ENCODE data around the gene LRP2.
"Not testable (repeated sequence)": the region's sequence is repeated elsewhere in the genome, so short reads cannot be mapped to it uniquely, and the experiment has no call there.

Gene LRP2

DNA sequence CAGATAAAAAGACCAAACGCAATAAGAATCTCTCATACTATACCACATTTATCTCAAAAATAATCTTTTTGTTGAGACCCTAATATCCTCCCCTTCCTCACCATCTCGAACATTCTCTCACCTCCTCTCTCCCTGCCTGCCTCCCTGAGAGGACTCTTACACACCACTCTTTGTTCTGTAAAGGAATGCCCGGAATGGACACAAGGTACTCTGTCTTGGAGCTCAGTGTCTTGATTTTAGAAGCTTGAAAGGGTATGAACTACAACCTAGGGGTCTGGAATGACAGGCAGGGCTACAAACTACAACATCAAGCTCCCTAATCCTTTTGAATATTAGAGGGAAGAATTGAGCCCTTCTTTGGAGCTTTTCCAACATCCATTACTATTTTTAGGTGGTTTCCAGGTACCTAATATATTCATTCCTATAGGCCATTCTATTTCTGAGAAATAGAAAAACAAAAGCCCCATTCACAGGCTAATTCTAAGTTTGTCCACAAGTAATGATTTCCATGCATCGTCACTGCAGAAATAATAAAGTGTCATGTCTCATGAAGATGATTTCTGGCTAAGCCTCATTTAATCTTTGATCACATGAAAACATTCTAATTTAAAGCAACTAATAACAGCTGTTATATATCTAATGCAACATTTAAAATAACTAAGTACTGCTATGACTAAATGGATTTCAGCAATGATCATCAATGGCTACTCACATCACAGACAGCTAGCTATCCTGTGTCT, 60.6 kb downstream of the LRP2 start:
- DNase-seq, result no peak

DNA sequence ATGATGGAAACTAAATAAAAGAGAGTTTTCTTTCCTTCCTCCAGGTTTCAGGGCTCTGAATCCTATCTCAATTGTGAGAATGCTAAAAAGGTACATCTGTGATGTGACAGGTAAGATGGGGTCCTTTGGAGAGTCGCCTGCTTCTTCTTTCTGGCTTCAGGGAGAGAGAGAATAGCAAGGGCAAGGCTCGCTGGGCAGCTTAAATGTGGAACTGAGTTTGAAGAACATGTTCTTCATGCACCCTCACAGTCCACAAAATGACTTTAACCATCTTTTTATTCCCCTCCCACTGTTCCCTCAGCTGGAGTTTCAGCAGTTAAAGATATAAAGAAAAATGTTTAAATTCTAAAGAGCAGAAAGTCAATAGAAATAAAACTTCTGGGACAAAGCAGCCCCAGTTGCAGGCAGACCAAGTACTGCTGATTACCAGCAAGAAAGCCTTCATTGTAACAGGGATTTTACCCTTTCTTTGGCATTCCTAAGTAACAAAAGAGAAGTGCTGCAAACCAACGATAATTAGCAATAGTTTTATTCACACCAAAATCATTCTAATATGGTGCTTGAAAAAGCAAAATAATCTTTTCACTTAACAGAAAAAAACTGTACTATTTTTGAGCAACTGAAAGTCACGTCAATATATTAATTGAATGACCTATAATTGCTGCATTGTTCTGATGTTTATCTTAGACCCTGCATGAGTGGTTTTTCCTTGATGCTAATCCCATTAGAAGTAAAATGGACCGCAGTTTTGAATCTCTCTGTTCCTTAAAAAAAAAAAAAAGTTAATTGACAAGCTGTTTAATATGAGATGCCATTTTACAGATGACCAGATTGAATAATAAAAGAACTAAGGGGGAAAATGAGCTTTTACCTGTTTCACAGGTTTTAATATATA, 61.5 kb downstream of the LRP2 start:
- no peak for DNase-seq

DNA sequence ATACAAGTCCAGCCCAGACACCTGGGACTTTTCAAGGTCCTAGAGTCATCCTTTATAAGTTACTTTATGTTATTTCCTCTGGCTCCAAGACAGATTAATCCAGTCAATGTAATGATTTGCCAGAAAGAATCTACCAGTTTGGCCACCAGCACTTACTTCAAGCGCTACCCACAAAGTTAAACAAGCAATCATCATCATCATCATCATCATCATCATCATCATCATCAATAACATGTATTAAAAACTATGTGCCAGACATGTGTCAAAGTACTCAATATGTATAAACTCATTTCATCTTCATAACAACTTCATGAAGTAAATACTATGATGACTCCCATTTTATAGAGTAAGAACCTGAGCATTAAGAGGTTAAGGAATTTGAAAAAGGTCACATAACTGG, 64.3 kb downstream of the LRP2 start:
- no peak for DNase-seq

DNA sequence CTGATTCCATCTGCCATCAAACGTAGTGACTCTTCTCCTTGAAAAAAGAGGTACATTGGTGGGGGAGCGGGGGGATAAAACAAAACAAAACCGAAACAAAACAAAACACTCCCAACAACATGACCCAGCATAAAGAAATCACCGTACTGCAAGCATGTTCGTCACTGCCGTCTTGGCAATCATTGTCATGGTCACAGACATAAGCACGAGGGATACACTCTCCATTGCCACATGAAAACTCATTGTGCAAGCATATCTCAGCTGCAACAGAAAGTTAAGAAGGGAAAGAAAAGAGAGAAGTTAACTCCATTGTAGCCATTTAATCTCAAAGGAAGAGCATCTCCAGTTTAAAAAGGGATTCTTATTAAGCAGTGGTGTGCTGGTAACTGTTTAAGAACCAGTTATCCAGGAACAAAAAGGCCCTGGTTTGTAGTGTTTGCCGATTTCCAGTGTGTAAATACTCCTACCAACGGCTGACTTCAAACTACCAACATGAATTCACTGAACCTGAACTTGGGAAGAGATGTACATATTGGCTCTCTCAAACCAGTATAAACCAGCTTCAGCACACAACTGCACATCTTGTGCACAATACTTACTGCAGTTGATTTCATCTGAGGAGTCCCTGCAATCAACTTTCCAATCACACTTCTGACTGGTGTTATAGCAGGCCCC, 68.2 kb downstream of the LRP2 start:
- no peak for DNase-seq

GRCh38 chr2:169291517-169291916, 70.8 kb downstream of the LRP2 start:
- DNase-seq, result no peak

- no peak for DNase-seq
Observed at GRCh38 chr2:169290433-169290832, 71.9 kb downstream of the LRP2 start.

- no peak for DNase-seq
Observed at GRCh38 chr2:169287666-169288065, 74.7 kb downstream of the LRP2 start.

DNA sequence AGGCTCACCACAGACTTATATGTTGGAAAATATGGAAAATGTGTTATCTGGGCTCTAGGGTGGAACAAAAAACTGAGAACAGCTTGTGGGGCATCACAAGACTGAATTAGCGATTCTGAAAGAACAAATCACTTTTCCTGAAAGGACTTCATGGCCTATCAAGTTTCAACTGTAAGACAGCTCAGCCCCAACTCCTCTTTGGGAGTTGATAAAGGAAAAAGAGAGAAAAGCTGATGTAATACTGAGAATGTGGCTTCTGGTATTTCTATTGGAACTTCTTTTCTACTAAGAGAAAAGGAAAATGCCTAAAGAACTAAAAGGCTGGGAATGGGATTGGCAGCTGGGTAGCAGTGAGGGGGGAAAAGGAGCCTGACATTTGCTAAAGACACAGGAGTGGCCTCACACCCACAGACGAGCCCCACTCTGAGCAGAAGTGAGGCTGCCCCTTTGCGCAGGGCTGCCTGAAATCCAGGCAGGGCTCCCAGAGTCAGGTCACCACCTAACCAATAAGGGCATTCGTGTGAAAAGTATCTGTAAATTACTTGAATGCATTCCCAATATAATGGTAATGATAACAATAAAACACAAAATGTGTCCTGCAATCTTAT, 75.6 kb downstream of the LRP2 start:
- no peak for DNase-seq

DNA sequence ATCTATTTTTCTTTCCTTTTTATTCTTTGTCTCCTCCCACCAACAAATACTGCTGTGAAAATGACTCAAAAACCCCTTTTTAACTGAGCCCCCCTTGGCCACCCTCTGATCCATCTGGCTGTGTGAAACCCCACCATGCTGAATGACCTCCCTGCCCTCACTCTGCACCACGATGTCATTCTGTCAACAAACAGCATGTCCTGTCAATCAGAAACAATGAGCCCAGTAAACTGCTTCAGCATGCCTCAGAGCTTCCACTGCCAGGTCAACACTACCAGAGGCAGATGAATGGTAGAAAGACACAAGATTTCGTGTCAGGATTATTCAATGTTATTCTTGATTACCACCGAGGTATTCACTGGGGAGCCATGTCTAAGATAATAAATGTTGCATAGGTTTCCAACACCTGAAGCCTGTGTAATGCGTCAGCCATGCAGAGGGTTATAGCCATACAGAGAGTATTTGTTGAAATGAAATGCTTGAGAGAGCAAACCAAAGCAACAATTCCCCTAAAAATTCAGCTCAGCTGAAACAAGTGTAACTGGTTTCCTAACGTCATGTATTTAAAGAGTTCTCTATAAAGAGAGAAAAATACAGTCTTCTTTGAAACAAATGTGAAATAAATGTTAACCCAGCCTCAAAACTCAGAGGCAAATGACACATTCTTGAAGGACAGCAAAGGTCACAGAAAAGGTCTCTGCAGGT, 76.7 kb downstream of the LRP2 start:
- no peak for DNase-seq

DNA sequence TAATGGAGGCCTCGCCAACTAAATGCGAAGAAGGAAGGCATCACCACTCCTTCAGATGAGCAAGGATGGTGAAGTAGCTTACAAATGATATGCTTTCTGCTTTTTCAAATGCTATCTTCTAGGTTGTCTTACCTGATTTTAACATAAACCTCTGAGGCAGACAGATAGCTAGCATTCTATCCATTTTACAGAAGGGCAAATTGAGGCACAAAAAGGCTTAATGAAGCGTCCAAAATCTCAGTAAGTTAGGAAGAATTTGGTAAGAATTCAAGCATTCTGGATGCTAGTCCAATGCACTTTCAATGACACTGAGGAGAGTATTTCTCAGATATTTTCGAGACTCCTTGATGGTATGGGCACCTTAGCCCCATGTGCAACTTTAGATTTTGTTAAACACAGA, 81.8 kb downstream of the LRP2 start:
- no peak for DNase-seq

DNA sequence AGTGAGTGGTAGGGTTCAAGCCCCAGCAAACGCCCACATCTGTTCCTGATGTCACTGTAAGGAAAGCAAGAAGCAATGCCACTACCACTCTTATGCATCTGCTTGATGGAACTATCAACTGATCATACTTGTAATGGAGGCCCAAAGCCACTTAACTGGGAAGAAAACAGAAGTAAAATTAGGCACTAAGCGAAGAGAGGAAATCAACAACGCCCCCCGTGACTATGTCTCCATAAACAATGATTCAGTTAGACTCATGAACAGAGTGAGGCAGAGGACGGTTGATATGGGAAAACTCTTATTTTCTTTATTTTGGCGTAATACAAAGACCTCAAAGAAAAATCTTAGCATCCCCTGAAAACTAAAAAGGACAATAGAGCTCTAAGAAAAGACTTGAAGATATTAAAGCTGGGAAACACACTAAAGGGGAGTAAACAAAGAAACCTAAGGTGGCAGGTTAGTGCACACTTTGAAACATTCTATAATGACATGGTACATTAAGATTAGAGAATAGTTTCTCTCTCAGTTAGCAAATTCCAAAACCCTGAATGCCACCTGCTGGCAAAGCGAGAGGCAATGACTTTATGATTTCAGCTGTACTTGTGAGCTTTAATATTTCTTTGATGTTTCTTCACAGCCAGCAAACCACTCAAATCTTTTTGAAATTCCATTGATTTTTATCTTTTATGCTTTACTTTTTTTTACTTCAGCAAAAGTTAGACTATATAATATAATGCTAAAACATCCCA, 86.5 kb downstream of the LRP2 start:
- DNase-seq, result no peak

- DNase-seq, result no peak
Observed at GRCh38 chr2:169272010-169272409, 90.3 kb downstream of the LRP2 start.

DNA sequence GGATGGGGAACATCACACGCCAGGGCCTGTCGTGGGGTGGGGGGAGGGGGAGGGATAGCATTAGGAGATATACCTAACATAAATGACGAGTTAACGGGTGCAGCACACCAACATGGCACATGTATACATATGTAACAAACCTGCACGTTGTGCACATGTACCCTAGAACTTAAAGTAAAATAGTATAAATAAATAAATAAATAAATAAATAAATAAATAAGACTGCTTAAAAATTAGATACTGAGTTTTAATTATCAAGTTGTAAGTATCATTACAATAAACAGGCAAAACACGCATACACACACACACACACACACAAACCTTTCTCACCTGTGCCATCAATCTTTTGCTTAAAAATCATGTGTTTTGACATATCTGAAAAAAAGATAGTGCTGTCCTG, 91.8 kb downstream of the LRP2 start:
- not testable (repeated sequence) for DNase-seq

GRCh38 chr2:169265591-169265990, 96.7 kb downstream of the LRP2 start:
- no peak for DNase-seq

DNA sequence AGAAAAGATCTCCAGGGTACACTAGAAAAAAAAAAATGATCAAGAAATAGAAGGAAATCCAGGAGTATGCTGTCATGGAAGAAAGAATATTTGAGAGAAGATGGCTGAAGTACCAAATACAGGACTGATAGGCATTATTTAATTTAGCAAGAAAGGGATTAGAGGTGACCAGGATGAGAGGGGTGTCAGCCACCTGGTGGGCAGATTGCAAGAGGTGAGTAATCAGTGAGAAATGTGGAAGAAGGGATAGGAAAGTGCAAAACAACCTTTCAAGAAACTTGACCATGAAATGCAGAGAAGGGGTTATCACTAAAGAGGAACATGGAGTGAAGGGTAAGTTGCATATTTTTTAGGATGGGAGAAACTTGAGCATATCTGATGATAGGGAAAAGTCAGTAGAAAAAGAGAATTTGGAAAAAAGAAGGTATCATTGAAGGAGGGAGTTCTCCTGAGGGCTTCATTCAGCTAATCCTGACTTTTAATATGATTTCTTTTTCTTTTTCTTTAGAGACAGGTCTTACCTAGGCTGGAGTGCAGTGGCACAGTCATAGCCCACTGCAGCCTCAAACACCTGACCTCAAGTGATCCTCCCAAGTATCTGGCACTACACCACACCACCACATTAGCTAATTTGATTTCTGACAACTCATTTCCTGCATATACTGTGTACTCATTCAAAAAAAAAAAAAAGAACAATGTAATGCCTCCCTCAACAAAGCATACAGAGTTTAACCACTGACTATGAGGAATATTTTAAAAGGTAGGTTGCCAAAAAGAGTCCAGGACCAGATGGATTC, 101.3 kb downstream of the LRP2 start:
- DNase-seq, result no peak

DNA sequence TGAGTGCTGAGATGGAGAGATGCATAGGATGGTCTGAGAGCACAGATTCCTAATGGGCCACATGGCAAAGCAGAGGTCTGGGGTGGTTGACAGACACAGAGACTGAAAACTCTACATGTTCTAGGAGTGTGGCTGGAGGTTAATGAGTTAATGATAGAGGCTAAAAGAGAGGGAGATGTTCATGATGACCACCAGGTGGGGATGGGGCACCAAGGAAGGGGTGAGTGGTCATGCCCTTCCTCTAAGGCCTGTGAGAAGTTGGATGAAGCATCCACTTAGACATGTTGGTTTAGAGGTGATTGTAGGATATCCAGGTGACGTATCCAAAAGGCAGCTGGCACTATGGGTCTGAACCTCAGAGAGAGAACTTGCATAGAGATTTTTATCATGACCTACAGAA, 102.1 kb downstream of the LRP2 start:
- DNase-seq, result no peak

DNA sequence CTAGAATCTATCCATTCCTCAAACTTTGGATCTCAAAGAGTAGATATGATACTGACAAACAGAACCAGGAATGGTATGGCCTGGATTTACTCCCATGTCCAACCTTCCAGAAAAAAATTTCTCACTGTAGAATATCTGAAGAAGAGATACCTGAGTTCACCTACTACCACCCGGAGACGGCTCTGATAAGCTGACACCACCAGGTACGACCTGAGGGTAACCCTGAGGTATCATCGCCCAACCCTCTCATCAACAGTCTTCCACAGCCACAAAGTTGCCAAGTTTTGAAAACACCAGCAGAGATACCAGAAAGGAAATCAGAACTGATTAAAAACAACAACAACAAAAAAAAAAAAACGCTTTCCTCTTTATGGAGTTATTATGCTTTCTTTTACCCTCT, 102.9 kb downstream of the LRP2 start:
- DNase-seq, result no peak

DNA sequence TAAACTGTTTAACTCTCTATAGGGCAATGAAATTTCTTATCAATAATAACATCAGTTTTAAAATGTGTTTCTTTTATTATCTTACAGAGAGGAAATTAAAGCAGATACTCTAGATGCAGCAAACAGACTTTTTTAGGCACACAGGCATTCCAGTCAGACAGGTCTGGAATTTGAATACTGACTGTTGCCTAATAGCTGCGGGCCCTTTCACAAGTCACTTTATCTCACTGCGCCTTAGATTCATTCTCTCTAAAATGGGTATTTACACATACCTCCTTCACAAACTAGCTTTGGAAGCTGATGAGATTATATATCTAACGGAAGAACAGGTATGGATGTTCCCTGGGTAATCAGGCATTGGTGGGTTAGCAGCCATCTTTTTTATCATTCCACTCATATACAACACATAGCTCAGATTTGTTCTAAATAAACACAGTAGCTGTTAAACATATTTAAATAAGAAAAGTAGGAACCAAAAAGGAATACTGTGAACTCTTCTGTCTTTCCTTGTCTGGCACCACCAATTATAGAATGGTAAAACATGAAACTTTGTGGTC, 104.2 kb downstream of the LRP2 start:
- no peak for DNase-seq

DNA sequence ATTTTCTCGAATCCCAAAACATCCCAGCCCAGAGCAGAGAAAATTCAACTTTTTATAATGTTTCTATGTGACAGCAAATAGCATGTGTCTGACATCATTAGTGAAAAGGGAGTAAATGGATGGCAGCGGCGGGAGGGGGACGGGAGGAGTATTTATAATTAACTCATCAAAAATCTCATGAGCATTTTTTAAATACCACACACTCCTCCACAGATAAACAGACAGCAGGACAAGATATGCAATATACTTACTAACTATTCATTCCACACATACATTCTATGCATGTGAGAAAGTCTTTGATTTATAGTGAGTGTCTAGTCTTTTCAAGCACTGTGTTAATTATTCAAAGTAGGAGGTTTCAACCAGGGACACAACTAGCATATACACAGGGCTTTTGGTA, 107.6 kb downstream of the LRP2 start:
- DNase-seq, result no peak

- no peak for DNase-seq
Observed at GRCh38 chr2:169247211-169247610, 115.1 kb downstream of the LRP2 start.
